HUES6 (cell line): ENCODE measurements around the gene GABPB2.

Experiments
- H3K27ac ChIP-seq: 2 replicates; pipeline ENCODE4 v1.7.0; 2013; ENCODE audit warnings: low read depth, mild to moderate bottlenecking, low read length, inconsistent platforms
- H3K27me3 ChIP-seq: 2 replicates; pipeline ENCODE4 v1.6.1; 2013; ENCODE audit warnings: low read length; ENCODE audit not compliant: control insufficient read depth, insufficient read depth
- H3K36me3 ChIP-seq: 2 replicates; pipeline ENCODE4 v1.6.1; 2013; ENCODE audit warnings: low read length; ENCODE audit not compliant: control insufficient read depth, insufficient read depth
- H3K4me1 ChIP-seq: 2 replicates; pipeline ENCODE4 v1.6.1; 2013; ENCODE audit warnings: low read length; ENCODE audit not compliant: control insufficient read depth, insufficient read depth
- H3K4me3 ChIP-seq: 2 replicates; pipeline ENCODE4 v1.5.1; 2013; ENCODE audit warnings: low read depth, low read length
- H3K9ac ChIP-seq: one replicate; pipeline ENCODE4 v1.6.1; 2013; ENCODE audit warnings: mild to moderate bottlenecking, low read length
- H3K9me3 ChIP-seq: 2 replicates; pipeline ENCODE4 v1.6.1; 2013; ENCODE audit warnings: low read depth, low read length; ENCODE audit not compliant: control insufficient read depth, insufficient read depth

Gene GABPB2

GRCh38 chr1:151133018-151133806 is 62.7 kb downstream of the GABPB2 start:
- Histone ChIP-seq H3K9me3 (no peaks in the 10 kb centered on the region), H3K36me3 (peaks cover 26% of the 10 kb centered on the region), H3K4me3 (peak overlapping the region; percentile 56), H3K27me3 (peaks cover 18% of the 10 kb centered on the region; the same call in 1 of the 2 replicates), H3K4me1 (peaks cover 16% of the 10 kb centered on the region; the same call in 1 of the 2 replicates), H3K27ac (no peak overlapping the region), H3K9ac (no peak overlapping the region)

GRCh38 chr1:151134396-151134795 is 63.8 kb downstream of the GABPB2 start:
- no peak overlapping the region for H3K4me3 ChIP-seq
- H3K9ac ChIP-seq: no peak overlapping the region
- peaks cover 16% of the 10 kb centered on the region; the same call in 1 of the 2 replicates for H3K4me1 ChIP-seq
- peaks cover 29% of the 10 kb centered on the region for H3K36me3 ChIP-seq
- H3K9me3 ChIP-seq: no peaks in the 10 kb centered on the region
- no peak overlapping the region for H3K27ac ChIP-seq
- H3K27me3 ChIP-seq: peaks cover 18% of the 10 kb centered on the region; the same call in 1 of the 2 replicates

- H3K9me3 ChIP-seq: no peaks in the 10 kb centered on the region
- H3K4me3 ChIP-seq: no peak overlapping the region
- peaks cover 16% of the 10 kb centered on the region; the same call in 1 of the 2 replicates for H3K4me1 ChIP-seq
- H3K27ac ChIP-seq: no peak overlapping the region
- peaks cover 32% of the 10 kb centered on the region for H3K36me3 ChIP-seq
- no peak overlapping the region for H3K9ac ChIP-seq
- peaks cover 18% of the 10 kb centered on the region; the same call in 1 of the 2 replicates for H3K27me3 ChIP-seq
These were observed 64.4 kb downstream of the GABPB2 start for GRCh38 chr1:151134991-151135390.

GRCh38 chr1:151135433-151136385 is 65.1 kb downstream of the GABPB2 start:
- Histone ChIP-seq H3K27ac (no peak overlapping the region), H3K4me3 (no peak overlapping the region), H3K27me3 (peaks cover 18% of the 10 kb centered on the region; the same call in 1 of the 2 replicates), H3K36me3 (peaks cover 32% of the 10 kb centered on the region), H3K9ac (no peak overlapping the region), H3K4me1 (peaks cover 15% of the 10 kb centered on the region; the same call in 1 of the 2 replicates), H3K9me3 (no peaks in the 10 kb centered on the region)

GRCh38 chr1:151137789-151138188 is 67.2 kb downstream of the GABPB2 start:
- H3K4me1 ChIP-seq: peaks cover 8% of the 10 kb centered on the region
- no peaks in the 10 kb centered on the region for H3K9me3 ChIP-seq
- H3K9ac ChIP-seq: no peak overlapping the region
- H3K4me3 ChIP-seq: no peak overlapping the region
- no peak overlapping the region for H3K27ac ChIP-seq
- peaks cover 9% of the 10 kb centered on the region; the same call in 1 of the 2 replicates for H3K27me3 ChIP-seq
- H3K36me3 ChIP-seq: peaks cover 32% of the 10 kb centered on the region

DNA sequence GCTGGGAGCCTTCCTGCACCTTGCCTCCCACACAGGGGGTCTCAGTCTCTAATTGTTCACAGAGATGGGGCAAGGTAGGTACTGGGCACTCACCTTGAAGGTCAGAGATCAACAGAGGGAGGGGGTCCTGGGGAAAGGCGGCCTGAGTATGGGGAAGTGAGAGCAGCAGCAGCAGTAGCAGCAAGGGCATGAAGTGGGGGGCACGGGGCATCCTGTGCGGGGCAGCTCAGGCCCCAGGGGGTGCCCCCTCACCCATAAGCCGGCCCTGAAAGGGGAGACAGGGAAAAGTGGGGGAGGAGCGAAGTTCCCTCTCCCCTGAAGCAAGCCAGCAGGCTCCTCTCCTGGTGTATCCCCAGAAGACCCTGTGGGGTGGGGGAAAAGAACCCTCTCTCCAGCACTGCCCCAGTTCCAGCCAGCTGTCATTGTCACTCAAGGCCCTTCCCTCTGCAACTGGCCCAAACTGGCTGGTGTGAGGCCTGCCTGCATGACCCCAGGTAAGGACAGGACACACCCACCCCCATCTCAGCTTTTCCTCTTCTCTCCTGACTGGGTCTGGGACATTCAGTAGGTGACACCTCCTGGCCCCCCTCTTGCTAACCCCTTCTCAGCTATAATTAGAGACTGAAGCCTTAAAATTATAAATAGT is 72.0 kb downstream of the GABPB2 start:
- Histone ChIP-seq H3K27me3 (peaks cover 21% of the 10 kb centered on the region), H3K4me3 (no peak overlapping the region), H3K27ac (no peak overlapping the region), H3K4me1 (peaks cover 36% of the 10 kb centered on the region), H3K9ac (no peak overlapping the region), H3K9me3 (no peaks in the 10 kb centered on the region), H3K36me3 (peaks cover 7% of the 10 kb centered on the region; the same call in 1 of the 2 replicates)

DNA sequence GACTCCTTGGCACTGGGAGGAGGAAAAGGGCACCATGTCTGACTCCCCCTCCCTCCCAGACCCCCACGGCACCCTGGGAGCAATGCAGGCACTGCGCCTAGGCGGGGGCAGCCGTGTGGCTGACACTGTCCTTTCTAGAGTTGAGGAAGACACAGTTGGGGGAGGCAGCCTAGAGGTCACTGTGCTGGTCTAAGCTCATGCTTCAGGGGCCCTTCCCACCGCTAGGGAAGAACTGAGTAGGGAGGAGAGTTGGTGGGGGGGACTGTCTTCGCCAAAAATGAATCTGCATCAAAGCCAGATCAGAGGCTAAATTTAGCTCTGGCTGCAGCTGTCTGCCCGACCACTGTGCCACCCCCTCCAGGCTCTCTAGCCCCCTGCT is 72.5 kb downstream of the GABPB2 start:
- Histone ChIP-seq H3K4me1 (peaks cover 38% of the 10 kb centered on the region), H3K9me3 (no peaks in the 10 kb centered on the region), H3K27ac (no peak overlapping the region), H3K27me3 (peaks cover 25% of the 10 kb centered on the region), H3K9ac (no peak overlapping the region), H3K36me3 (peaks cover 7% of the 10 kb centered on the region; the same call in 1 of the 2 replicates), H3K4me3 (no peak overlapping the region)

DNA sequence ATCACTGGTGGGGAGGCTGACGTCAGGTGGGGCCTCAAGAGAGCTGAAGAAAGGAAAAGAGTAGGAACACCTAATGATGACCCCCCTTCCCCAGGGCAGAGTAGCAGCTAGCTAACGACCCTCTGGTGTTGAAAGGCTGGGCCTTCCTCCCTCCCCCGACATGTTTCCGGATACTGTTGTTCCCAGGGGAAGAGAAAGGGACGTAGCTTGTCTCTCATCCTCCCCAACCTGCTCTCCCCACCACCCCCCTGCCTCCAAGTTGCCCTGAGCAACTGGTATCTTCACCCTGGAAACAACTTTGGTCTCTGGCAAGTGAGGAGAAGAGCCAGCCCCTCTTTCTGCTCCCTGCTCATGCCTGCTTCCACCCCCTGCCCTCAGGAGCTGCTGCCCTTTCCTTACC is 73.4 kb downstream of the GABPB2 start:
- Histone ChIP-seq H3K27ac (no peak overlapping the region), H3K27me3 (peaks cover 25% of the 10 kb centered on the region), H3K36me3 (peaks cover 7% of the 10 kb centered on the region; the same call in 1 of the 2 replicates), H3K4me3 (peak overlapping the region; percentile 73; the same call in 1 of the 2 replicates), H3K9me3 (no peaks in the 10 kb centered on the region), H3K4me1 (peaks cover 38% of the 10 kb centered on the region), H3K9ac (no peak overlapping the region)

DNA sequence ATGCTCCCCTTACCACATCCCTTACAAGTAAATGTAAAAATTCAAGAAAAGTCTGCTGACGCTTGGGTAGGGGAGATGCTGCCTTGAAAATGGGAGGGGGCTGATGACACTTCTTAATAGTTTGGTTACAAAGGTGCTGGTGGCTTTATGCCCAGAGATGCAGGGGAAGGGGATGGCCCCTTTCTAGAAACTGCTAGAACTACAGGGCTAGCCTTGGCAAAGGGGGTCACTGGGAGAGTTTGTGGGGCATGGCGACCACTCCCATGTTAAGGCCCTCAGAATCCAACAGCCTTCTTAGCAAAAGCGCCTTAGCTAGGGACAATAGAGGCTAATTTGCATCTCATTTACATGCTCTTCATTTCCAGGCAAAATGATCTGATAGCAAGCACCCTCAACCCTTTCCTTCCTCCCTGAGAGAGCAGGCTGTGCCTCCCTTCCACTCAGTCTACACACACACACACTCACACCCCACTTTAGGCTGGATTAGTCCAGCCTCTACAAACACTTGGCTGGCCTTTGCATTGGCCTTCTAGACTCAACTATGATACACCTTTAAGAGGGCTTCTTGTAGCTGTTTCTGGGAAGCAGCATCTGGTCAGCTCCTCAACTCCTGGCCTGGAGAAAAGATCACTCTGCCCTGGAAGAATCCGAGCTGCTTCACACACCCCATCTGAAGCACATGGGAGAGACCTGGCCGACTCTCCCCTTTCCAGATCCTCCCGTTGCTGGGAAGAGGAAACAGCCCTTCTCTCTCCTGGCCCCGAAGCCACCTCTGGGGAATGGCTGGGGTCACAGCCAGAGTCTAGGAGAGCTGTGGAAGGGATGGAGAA is 74.1 kb downstream of the GABPB2 start:
- Histone ChIP-seq H3K27me3 (peaks cover 25% of the 10 kb centered on the region), H3K27ac (no peak overlapping the region), H3K4me1 (peaks cover 38% of the 10 kb centered on the region), H3K9me3 (no peaks in the 10 kb centered on the region), H3K9ac (peak overlapping the region; percentile 73), H3K4me3 (peak overlapping the region; percentile 73), H3K36me3 (0 out of 2 replicates have a peak, but pooled peaks cover under 1% of the 10 kb centered on the region)
